Measurements from ENCODE around the gene PTPRK. TPM values are rescaled to one million over a fixed set of nuclear protein-coding genes. Genes with fewer than 3 reads are reported as not detected.

The PTPRK gene
- total and polyA plus RNA-seq, 12 donors = 7.5 to 47.7 (median 35.7) TPM

DNA sequence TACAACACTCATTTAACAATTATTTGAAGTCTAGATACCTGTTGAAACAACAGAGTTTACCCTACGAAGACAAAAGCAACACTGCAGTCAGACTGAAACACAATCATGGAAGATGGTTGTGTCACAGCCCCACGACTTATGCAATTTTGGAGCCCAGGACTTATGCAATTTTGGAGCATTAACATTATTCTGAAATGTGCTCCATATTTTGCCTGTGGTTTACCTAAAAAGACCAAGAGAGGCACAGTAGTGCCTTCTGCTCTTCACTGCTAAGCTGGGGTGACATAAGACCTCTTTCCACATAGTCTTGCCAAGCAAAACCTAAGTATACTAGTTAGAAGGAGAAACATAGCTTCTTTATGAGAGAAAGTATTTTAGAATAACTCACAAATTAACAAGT is 216.5 kb downstream of the PTPRK start:
- H3K36me3 ChIP-seq = no peaks in the 10 kb centered on the region
- 89 to 92% methylated on average over 2 of the region's 2 CpGs for WGBS, 2 donors
- no peak overlapping the region for H3K4me3 ChIP-seq
- no peaks in the 10 kb centered on the region for H3K27me3 ChIP-seq
- peaks cover 0 to 16% (median 0%) of the 10 kb centered on the region in 11 donors for H3K9me3 ChIP-seq
- intact Hi-C loops (cut with DNase I) = no loop called here
- TF ChIP-seq, protein P1, sequence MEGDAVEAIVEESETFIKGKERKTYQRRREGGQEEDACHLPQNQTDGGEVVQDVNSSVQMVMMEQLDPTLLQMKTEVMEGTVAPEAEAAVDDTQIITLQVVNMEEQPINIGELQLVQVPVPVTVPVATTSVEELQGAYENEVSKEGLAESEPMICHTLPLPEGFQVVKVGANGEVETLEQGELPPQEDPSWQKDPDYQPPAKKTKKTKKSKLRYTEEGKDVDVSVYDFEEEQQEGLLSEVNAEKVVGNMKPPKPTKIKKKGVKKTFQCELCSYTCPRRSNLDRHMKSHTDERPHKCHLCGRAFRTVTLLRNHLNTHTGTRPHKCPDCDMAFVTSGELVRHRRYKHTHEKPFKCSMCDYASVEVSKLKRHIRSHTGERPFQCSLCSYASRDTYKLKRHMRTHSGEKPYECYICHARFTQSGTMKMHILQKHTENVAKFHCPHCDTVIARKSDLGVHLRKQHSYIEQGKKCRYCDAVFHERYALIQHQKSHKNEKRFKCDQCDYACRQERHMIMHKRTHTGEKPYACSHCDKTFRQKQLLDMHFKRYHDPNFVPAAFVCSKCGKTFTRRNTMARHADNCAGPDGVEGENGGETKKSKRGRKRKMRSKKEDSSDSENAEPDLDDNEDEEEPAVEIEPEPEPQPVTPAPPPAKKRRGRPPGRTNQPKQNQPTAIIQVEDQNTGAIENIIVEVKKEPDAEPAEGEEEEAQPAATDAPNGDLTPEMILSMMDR (IDR thresholded peaks at IDR 0.05) = no peak
- ATAC-seq = no peak
- no peak for DNase-seq
- H3K4me1 ChIP-seq = no peaks in the 10 kb centered on the region
- no peak overlapping the region for H3K27ac ChIP-seq

DNA sequence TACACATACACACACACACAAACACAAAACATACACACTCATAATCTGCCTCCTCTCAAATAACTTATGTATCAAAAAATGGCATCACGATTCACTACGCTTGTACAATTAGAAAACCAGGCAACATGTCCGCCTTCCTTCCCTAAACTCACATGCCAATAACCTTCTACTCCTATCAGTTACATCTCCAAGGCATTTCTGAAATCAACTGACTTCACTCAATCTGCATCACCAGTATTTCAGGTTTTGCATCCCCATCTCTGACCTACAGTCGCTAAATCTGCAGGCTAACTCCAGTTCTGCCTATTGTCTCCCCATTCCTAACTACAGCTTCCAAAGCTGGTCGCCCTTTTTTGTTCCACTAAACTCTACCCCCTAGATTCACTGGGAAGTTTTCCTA is 217.5 kb downstream of the PTPRK start:
- intact Hi-C loops (cut with DNase I) = no loop called here
- DNase-seq (no peak), ATAC-seq (no peak)
- no peak overlapping the region for H3K27ac ChIP-seq
- peaks cover 0 to 16% (median 0%) of the 10 kb centered on the region in 11 donors for H3K9me3 ChIP-seq
- H3K36me3 ChIP-seq = no peaks in the 10 kb centered on the region
- H3K4me3 ChIP-seq = no peak overlapping the region
- TF ChIP-seq, protein P1 (IDR thresholded peaks at IDR 0.05) = no peak
- no peaks in the 10 kb centered on the region for H3K27me3 ChIP-seq
- H3K4me1 ChIP-seq = no peaks in the 10 kb centered on the region
- 88 to 98% methylated on average over 5 of the region's 5 CpGs for WGBS, 2 donors

DNA sequence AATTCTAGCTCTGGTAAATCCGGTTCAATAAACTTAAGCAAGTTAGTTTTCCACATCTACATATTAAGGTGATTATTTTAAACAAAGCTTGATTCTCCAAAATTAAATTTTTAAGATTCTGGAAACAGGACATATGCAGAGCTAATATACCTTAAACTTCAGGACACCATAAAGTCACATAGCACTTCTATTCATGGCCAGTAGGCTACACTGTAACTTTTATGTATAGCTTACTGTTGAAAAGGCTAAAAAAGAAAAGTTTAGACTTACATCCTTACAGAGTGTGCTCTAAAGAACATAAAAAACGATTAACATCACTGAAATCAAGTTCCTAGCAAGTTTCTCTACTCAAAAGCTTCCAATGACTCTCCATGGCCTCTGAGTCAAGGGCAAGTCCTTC is 224.7 kb downstream of the PTPRK start:
- Histone ChIP-seq H3K9me3 (peaks cover 0 to 17% (median 0%) of the 10 kb centered on the region in 11 donors), H3K4me1 (no peaks in the 10 kb centered on the region), H3K27me3 (no peaks in the 10 kb centered on the region), H3K27ac (no peak overlapping the region), H3K4me3 (no peak overlapping the region), H3K36me3 (no peaks in the 10 kb centered on the region)
- 83 to 94% methylated on average over 2 of the region's 2 CpGs for WGBS, 2 donors
- intact Hi-C loops (cut with DNase I) = no loop called here
- no peak for ATAC-seq
- TF ChIP-seq, protein P1 (IDR thresholded peaks at IDR 0.05) = peak in 1 of 9 donors; percentile 17
- DNase-seq = no peak

DNA sequence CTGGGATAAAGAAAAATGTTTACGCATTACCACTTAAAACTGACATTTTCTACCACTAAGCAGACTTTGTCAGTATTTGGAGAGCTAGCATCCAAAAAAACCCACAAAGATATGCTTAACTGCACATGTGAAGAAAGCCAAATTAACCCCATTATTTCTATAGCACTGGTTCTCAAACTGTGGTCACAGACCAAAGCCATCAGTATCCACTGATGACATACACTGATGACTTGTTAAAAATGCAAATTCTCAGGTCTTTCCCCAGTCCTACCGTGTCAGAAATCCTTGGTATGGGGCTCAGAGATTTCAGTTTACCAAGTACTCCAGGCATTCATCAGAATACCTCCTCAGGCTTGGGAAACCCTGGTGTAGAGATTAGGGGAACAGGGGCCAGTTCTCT is 230.2 kb downstream of the PTPRK start:
- Histone ChIP-seq H3K36me3 (no peaks in the 10 kb centered on the region), H3K9me3 (peaks cover 0 to 3% (median 0%) of the 10 kb centered on the region in 11 donors), H3K4me3 (no peak overlapping the region), H3K27ac (no peak overlapping the region), H3K27me3 (no peaks in the 10 kb centered on the region), H3K4me1 (peaks cover 0 to 3% (median 0%) of the 10 kb centered on the region in 9 donors)
- ATAC-seq = no peak
- intact Hi-C loops (cut with DNase I) = no loop called here
- DNase-seq = no peak
- 85 to 88% methylated on average over 2 of the region's 2 CpGs for WGBS, 2 donors
- TF ChIP-seq, protein P1 (IDR thresholded peaks at IDR 0.05) = no peak
